OCI-LY3 (cell line): ENCODE measurements around the gene DDIAS.
A peak's percentile ranks its signal among the peaks of the same experiment; 100 is the strongest.

Source experiments
- H2AFZ ChIP-seq: fragments of 200-600, 300-600 bp; shearing (Covaris generic); 2 replicates; pipeline ENCODE4 v1.6.0; 2014; ENCODE audit warnings: antibody characterized with exemption, low read depth, low read length
- H3K27ac ChIP-seq: fragments of 200-600, 300-600 bp; sonication (generic); 2 replicates; pipeline ENCODE4 v1.5.1; 2014; ENCODE audit warnings: mild to moderate bottlenecking, low read length, moderate library complexity, mixed read lengths
- H3K27me3 ChIP-seq: fragments of 200-600, 300-600 bp; sonication (generic); 2 replicates; pipeline ENCODE4 v1.6.1; 2014; ENCODE audit warnings: low read depth, low read length, mixed read lengths
- H3K36me3 ChIP-seq: fragments of 200-600, 300-600 bp; sonication (generic); replicated peaks from 2 replicates; pipeline ENCODE3; 2014; ENCODE audit warnings: low read depth, low read length, mixed read lengths
- H3K4me1 ChIP-seq: fragments of 300-600, 200-600 bp; sonication (generic); 2 replicates; pipeline ENCODE4 v1.6.1; 2014; ENCODE audit warnings: low read length, mixed read lengths
- H3K4me2 ChIP-seq: fragments of 200-600, 300-600 bp; sonication (generic); 2 replicates; pipeline ENCODE4 v1.6.1; 2014; ENCODE audit warnings: low read length, mixed read lengths
- H3K4me3 ChIP-seq: fragments of 300-600, 200-600 bp; sonication (generic); 2 replicates; pipeline ENCODE4 v1.5.1; 2014; ENCODE audit warnings: antibody characterized with exemption, mild to moderate bottlenecking, low read length, moderate library complexity
- H3K79me2 ChIP-seq: fragments of 300-600, 200-600 bp; shearing (Covaris generic); 2 replicates; pipeline ENCODE4 v1.6.1; 2014; ENCODE audit warnings: mild to moderate bottlenecking, low read length, mixed read lengths
- H3K9ac ChIP-seq: fragments of 300-600, 200-600 bp; shearing (Covaris generic); 2 replicates; pipeline ENCODE4 v1.6.0; 2014; ENCODE audit warnings: mild to moderate bottlenecking, low read length, moderate library complexity
- H3K9me3 ChIP-seq: fragments of 200-600, 300-600 bp; shearing (Covaris generic); 2 replicates; pipeline ENCODE4 v1.6.1; 2014; ENCODE audit warnings: low read length, mixed read lengths; ENCODE audit not compliant: insufficient read depth
- H4K20me1 ChIP-seq: fragments of 200-600, 300-600 bp; sonication (generic); 2 replicates; pipeline ENCODE4 v1.6.1; 2016; ENCODE audit warnings: low read length, mixed read lengths; ENCODE audit not compliant: insufficient read depth
- EZH2phosphoT487 ChIP-seq: fragments of 200-600 bp; shearing (Covaris generic); IDR thresholded peaks from 2 replicates; pipeline ENCODE4 v1.6.1; 2018; ENCODE audit warnings: antibody characterized with exemption, mixed run types, low read depth
- TF ChIP-seq, protein P1 (sequence below): fragments of 200-600, 300-600 bp; sonication (generic); IDR thresholded peaks from 2 replicates; pipeline ENCODE4 v1.5.1; 2014; ENCODE audit warnings: antibody characterized with exemption, low read length, low read depth

The DDIAS gene

GRCh38 chr11:82924522-82925224 is 23.1 kb downstream of the DDIAS start:
- peak overlapping the region; percentile 34 for H3K4me2 ChIP-seq
- H2AFZ ChIP-seq, result no peak overlapping the region
- peak overlapping the region; percentile 74 for H3K27ac ChIP-seq
- peaks cover 51% of the 10 kb centered on the region for H3K36me3 ChIP-seq
- H3K4me3 ChIP-seq, result 0 out of 2 replicates have a peak overlapping the region, but pooled peaks have one; percentile 27
- no peaks in the 10 kb centered on the region for H4K20me1 ChIP-seq
- peaks cover 59% of the 10 kb centered on the region for H3K4me1 ChIP-seq
- no peak for TF ChIP-seq EZH2phosphoT487
- TF ChIP-seq, protein P1, sequence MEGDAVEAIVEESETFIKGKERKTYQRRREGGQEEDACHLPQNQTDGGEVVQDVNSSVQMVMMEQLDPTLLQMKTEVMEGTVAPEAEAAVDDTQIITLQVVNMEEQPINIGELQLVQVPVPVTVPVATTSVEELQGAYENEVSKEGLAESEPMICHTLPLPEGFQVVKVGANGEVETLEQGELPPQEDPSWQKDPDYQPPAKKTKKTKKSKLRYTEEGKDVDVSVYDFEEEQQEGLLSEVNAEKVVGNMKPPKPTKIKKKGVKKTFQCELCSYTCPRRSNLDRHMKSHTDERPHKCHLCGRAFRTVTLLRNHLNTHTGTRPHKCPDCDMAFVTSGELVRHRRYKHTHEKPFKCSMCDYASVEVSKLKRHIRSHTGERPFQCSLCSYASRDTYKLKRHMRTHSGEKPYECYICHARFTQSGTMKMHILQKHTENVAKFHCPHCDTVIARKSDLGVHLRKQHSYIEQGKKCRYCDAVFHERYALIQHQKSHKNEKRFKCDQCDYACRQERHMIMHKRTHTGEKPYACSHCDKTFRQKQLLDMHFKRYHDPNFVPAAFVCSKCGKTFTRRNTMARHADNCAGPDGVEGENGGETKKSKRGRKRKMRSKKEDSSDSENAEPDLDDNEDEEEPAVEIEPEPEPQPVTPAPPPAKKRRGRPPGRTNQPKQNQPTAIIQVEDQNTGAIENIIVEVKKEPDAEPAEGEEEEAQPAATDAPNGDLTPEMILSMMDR, result no peak
- peaks cover 66% of the 10 kb centered on the region for H3K79me2 ChIP-seq
- no peaks in the 10 kb centered on the region for H3K27me3 ChIP-seq
- no peaks in the 10 kb centered on the region for H3K9me3 ChIP-seq
- H3K9ac ChIP-seq, result no peak overlapping the region

GRCh38 chr11:82927264-82927880 is 25.8 kb downstream of the DDIAS start:
- H3K4me2 ChIP-seq, result 0 out of 2 replicates have a peak overlapping the region, but pooled peaks have one; percentile 20
- TF ChIP-seq, protein P1, result peak; percentile 92
- TF ChIP-seq EZH2phosphoT487, result no peak

GRCh38 chr11:82929121-82929520 is 27.6 kb downstream of the DDIAS start:
- TF ChIP-seq, protein P1, result no peak
- no peak for TF ChIP-seq EZH2phosphoT487
- Histone ChIP-seq H2AFZ (no peak overlapping the region), H3K4me1 (peaks cover 42% of the 10 kb centered on the region), H3K4me3 (no peak overlapping the region), H3K9me3 (no peaks in the 10 kb centered on the region), H3K36me3 (peaks cover 48% of the 10 kb centered on the region), H4K20me1 (no peaks in the 10 kb centered on the region), H3K27ac (no peak overlapping the region), H3K27me3 (no peaks in the 10 kb centered on the region), H3K9ac (no peak overlapping the region), H3K4me2 (no peak overlapping the region), H3K79me2 (peaks cover 35% of the 10 kb centered on the region)

More at GRCh38 chr11:82927264-82927880, 25.8 kb downstream of the DDIAS start:
- peaks cover 50% of the 10 kb centered on the region for H3K79me2 ChIP-seq
- no peak overlapping the region for H3K4me3 ChIP-seq
- no peaks in the 10 kb centered on the region for H4K20me1 ChIP-seq
- no peak overlapping the region for H3K9ac ChIP-seq
- no peaks in the 10 kb centered on the region for H3K27me3 ChIP-seq
- H3K36me3 ChIP-seq, result peaks cover 49% of the 10 kb centered on the region
- no peaks in the 10 kb centered on the region for H3K9me3 ChIP-seq
- peak overlapping the region; percentile 26 for H3K27ac ChIP-seq
- H2AFZ ChIP-seq, result no peak overlapping the region
- H3K4me1 ChIP-seq, result peaks cover 52% of the 10 kb centered on the region

DNA sequence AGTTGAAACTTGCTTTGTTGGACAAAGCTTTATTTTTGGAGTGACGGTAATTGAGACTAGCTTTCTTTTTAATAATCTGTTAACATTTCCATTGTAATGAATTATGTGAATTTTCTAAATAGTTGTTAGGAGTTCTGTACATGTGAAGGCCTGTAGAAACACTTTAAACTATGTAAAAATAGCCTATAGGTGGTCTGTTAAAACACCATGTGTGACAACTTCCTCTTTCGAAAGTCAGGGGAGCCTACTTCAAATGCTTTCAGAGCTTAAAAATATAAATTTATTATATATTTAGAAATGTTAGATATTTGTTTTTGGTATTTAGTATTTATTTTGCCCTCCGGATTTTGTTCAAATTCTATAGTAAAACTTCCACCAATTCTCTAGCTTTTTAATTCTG is 28.7 kb downstream of the DDIAS start:
- peaks cover 42% of the 10 kb centered on the region for H3K36me3 ChIP-seq
- peak overlapping the region; percentile 47 for H3K4me2 ChIP-seq
- peak overlapping the region; percentile 43 for H3K9ac ChIP-seq
- H3K27me3 ChIP-seq, result no peaks in the 10 kb centered on the region
- H3K4me1 ChIP-seq, result peaks cover 30% of the 10 kb centered on the region
- TF ChIP-seq, protein P1, result no peak
- TF ChIP-seq EZH2phosphoT487, result no peak
- no peaks in the 10 kb centered on the region for H3K9me3 ChIP-seq
- peak overlapping the region; percentile 4; the same call in 1 of the 2 replicates for H3K4me3 ChIP-seq
- H2AFZ ChIP-seq, result no peak overlapping the region
- peaks cover 28% of the 10 kb centered on the region for H3K79me2 ChIP-seq
- H4K20me1 ChIP-seq, result no peaks in the 10 kb centered on the region
- peak overlapping the region; percentile 60 for H3K27ac ChIP-seq
